GM20000 (cell line): ENCODE results near the gene D2HGDH.

ENCODE experiments used
- DNase-seq: peaks from one replicate; pipeline ENCODE4 v3.0.0; 2012; ENCODE audit warnings: low spot score
- TF ChIP-seq, protein P1 (sequence below): IDR thresholded peaks from 2 replicates; pipeline ENCODE4 v1.5.1; 2012; ENCODE audit warnings: mild to moderate bottlenecking, control low read depth; ENCODE audit errors: extremely low read depth, missing control alignments

D2HGDH gene

DNA sequence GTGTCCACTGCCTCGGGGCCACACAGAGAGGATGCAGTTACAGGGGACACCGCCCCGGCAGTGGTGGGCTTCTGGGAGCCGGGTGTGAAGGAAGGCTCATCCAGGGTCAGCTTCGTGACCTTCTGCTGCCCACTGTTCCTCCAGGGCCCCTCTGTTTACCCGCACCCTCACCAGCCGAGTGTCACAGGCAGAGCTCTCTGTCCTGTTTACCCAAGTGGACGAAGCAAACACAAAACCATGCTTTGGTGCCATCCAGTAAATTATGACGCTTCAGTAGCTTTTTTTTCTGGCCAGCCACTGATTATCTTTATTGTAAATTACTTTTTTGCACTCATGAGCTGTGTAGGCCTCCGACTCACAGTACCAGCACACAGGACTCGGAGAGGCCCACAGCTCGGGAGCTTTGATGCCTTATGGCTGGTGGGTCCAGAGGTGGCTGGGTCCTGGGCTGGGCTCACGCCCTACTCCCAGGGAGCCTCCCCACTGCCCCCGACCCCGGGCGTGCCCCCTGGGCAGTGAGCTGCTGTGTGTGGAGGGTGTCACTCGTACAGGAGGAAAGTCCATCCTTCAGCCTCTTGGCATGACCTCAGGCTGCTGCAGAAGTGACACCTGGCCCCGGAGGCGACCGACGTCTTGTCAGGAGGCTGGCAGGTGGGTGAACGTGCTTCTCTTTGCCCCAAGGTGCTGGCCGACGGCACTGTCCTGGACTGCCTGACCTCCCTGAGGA, 9.8 kb downstream of the D2HGDH start:
- TF ChIP-seq, protein P1, sequence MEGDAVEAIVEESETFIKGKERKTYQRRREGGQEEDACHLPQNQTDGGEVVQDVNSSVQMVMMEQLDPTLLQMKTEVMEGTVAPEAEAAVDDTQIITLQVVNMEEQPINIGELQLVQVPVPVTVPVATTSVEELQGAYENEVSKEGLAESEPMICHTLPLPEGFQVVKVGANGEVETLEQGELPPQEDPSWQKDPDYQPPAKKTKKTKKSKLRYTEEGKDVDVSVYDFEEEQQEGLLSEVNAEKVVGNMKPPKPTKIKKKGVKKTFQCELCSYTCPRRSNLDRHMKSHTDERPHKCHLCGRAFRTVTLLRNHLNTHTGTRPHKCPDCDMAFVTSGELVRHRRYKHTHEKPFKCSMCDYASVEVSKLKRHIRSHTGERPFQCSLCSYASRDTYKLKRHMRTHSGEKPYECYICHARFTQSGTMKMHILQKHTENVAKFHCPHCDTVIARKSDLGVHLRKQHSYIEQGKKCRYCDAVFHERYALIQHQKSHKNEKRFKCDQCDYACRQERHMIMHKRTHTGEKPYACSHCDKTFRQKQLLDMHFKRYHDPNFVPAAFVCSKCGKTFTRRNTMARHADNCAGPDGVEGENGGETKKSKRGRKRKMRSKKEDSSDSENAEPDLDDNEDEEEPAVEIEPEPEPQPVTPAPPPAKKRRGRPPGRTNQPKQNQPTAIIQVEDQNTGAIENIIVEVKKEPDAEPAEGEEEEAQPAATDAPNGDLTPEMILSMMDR = no peak
- no peak for DNase-seq

DNA sequence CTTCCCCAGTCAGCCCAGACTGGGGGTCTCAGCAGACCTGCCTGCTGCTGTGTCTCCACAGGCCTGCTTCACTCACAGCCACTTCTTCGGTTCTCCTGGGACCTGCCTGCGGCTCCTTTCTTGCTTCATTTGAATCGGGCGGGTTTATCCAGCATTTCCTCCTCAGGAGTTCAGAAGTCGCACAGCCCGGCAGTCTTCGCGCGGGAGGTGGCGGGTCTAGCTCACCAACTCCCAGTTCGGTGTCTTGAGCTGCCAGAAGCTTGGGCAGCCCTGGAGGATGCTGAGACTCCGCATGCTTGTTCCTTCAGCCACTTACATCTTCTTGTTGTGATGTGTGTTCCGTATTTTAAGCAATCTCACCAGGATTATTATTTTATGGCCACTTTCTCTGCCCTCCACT, 10.8 kb downstream of the D2HGDH start:
- TF ChIP-seq, protein P1 = no peak
- no peak for DNase-seq

DNA sequence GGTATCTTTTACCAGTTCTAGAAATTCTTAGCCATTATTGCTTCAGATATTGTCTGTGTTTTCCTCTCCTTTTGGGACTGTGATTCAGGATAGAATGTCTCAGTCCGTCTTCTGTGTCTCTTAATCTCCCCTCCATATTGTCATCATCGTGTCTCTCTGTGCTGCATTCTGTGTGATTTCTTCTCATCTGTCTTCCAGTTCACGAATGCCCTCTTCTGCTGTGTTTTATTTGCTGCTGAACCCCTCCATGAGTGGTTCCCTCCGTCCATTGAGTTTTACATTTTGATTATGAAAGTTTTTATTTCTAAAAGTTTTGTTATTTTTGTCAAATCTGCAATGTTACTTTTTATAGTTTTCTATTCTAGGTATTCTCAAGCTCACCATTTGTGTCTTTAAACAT, 11.7 kb downstream of the D2HGDH start:
- no peak for DNase-seq
- TF ChIP-seq, protein P1 = no peak

DNA sequence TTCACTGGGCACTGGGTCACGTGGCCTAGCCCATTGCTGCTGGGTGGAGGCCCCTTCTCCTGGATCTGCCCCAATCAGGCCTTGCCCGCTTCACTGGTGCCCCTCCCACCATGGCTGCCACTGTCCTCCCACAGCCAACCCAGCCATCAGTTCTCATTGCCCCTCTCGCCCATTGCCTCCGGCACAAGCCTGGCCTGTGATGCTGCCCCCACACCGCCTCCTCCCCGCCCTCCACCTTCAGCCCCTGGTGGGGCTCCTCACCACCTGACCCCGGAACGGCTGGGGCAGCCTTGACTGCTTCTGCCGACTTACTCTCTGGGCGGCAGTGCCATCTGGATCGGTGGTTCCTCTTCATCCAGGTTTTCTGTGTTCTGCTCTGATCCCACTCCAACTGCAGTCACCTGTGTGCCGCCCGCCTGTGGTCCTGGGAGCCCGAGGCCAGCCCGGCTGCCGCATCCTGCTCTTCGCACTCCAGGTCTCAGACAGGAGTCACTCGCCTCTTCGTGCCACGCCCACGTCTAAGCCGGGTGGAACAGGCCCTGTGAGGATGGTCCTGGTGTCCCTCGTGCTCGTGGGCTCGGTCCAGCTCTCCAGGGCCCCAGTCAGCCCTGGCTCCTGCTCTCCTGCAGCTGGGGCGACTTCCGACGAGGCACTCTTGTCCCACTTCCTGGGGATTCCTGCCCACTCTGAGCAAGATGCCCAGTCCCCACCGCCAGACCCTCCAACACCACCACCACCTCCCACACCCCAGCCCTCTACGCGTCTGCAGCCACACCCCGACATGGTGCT, 14.2 kb downstream of the D2HGDH start:
- TF ChIP-seq, protein P1 = no peak
- no peak for DNase-seq

DNA sequence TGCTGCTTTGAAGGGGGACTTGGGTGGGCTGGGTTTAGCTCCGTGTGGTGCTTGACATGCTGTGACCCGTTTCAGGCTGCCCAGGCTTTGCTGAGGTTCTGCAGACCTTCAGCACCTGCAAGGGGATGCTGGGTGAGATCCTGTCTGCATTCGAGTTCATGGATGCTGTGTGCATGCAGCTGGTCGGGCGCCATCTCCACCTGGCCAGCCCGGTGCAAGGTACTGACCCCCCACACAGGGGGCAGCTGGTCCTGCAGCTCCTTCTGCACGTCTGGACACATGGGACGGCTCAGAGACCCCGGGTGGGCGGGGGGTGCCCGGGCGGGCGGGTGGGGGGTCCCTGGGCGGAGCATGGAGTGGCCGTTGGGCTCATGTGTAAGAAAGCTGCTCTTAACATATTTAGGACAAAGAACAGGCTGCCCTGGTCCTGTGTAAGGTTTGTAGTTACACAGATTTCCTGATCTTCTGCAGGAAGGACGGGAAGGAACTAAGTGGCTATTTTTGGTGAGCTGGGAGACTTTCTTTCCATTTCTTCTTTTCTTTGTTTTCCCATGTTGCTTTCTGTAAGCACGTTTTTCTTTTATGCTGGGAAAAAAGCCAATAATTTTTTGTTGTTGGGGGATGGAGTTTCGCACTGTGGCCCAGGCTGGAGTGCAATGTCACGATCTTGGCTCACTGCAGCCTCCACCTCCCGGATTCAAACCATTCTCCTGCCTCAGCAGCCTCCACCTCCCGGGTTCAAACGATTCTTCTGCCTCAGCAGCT, 15.8 kb downstream of the D2HGDH start:
- TF ChIP-seq, protein P1 = no peak
- DNase-seq = no peak

DNA sequence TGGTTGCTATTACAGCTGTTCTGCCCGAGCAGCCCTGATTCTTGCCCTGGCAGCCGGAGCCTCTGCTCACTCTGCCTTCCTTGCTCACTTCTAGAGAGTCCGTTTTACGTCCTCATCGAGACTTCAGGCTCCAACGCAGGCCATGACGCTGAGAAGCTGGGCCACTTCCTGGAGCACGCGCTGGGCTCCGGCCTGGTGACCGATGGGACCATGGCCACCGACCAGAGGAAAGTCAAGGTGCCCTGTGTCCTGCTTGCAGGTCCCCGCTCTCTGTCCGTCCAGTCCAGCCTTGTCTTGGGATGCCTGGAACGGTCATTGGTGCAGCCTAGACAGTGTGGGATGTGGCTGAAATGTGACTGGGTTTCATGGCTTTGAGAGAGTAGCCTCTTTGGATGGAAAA, 16.7 kb downstream of the D2HGDH start:
- TF ChIP-seq, protein P1 = no peak
- no peak for DNase-seq

DNA sequence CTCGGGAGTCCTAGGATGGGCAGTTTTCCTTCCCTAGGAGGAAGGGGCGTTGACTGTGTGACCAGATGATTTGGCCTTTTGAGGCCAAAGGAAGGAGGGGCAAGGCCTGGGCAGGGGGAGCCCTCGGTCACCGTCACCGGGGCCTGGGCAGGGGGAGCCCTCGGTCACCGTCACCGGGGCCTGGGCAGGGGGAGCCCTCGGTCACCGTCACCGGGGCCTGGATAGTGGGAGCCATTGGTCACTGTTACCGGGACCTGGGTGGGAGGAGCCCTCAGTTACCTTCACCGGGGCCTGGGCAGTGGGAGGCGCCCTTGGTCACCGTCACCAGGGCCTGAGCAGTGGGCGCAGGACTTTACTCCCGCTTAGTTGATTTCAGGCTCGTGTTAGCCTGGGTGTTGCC, 17.3 kb downstream of the D2HGDH start:
- TF ChIP-seq, protein P1 = no peak
- DNase-seq = no peak
